ENCODE data around the gene MTIF3. TPM values are rescaled to one million over a fixed set of nuclear protein-coding genes. Genes with fewer than 3 reads are reported as not detected.

MTIF3 gene
- total RNA-seq, 1 donor = 66.1 TPM

DNA sequence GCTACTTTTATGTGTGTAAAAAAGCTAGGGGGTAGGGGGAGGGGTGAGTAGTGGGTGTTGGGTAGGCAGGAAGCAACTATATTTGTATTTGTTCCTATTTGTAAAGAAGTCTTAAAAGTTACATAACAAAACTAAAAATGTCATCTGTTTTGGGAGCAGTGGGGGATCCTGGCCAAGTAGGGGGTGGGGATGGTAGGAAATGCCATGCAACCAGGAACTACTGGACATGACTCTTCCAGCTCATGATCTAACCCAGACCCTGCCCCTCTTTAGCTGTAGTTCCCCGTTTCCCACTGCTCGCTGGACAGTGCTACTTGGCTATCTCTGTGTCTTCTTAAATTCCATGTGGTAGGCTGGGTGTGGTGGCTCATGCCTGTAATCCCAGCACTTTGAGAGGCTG lies 22.7 kb downstream of the MTIF3 start:
- TF ChIP-seq, protein P1, sequence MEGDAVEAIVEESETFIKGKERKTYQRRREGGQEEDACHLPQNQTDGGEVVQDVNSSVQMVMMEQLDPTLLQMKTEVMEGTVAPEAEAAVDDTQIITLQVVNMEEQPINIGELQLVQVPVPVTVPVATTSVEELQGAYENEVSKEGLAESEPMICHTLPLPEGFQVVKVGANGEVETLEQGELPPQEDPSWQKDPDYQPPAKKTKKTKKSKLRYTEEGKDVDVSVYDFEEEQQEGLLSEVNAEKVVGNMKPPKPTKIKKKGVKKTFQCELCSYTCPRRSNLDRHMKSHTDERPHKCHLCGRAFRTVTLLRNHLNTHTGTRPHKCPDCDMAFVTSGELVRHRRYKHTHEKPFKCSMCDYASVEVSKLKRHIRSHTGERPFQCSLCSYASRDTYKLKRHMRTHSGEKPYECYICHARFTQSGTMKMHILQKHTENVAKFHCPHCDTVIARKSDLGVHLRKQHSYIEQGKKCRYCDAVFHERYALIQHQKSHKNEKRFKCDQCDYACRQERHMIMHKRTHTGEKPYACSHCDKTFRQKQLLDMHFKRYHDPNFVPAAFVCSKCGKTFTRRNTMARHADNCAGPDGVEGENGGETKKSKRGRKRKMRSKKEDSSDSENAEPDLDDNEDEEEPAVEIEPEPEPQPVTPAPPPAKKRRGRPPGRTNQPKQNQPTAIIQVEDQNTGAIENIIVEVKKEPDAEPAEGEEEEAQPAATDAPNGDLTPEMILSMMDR (IDR thresholded peaks at IDR 0.05; ENCODE audit: insufficient read depth, low read depth, low read length) = no peak
- DNase-seq (ENCODE audit: low read depth) = no peak
- no peak overlapping the region for H3K4me3 ChIP-seq (ENCODE audit: low read depth, low read length)

DNA sequence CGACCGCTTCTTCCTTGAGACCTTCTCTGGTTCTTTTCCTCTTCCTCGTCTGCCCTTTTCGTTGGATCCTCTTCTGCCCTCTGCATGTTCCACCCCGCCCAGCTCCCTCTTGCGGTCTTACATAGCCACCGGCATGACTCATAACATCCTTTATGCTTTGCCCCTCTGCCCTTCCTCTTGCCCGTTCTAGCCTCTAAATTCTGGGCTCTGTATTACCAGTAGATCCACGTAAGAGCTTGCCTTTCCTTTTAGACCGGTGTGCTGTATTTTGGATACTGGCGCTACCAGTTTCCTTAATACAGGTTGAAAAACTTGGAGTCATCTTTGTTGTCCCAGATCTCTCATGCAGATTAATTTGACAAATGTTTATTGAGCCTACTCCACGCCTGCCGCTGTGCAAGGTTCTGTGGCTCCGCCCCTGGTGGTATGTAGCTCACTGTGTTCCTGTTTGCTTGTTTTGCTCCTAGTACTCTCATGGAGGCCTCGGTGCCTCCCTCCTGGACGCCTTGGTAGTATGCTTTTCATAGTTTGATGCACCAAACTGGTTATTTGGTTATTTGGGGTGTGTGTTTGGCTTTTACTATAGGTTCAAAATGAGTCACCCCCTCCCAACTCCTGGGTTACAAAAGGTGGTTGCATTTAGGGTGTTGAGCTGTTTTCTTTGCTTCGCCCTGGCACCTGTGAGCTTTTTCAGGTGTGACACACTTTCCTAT lies 24.3 kb downstream of the MTIF3 start:
- TF ChIP-seq, protein P1 (IDR thresholded peaks at IDR 0.05; ENCODE audit: insufficient read depth, low read depth, low read length) = peak; percentile 48
- DNase-seq (ENCODE audit: low read depth) = peak; percentile 89
- peak overlapping the region; percentile 75 for H3K4me3 ChIP-seq (ENCODE audit: low read depth, low read length)

DNA sequence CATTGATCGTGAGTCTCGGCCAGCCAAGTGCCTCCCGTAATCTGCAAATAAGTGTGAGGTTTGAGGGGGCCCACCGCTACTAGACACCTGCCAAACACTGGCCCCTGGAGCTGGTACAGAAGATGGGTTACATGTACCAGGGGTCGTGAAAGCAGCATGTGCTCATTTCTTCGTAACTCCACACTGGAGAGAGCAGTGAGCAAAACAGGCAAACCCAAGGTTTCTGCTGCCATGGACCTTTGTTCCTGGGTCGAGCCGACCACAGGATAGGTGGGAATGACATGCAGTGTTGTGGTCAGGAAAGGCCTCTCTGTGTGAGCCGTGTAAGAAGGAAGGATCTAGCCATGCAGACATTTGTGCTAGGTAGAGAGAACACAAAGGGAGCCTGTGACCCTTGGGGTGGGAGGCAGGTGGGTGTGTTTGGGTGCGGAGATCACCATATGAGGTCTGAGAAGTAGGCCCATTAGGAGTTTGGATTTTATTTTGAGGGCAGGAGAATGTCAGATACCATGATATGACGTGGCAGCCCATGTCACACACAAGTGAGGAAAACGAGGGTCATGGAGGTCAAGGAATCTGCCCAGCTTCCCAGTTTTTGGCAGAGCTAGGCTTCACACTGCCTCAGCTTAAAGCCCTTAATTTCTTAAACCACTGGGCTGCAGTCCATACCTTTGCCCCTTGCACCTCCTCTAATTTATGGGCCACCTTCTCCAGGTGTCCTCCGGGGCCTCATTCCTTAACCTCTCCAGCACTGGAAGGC lies 25.0 kb downstream of the MTIF3 start:
- H3K4me3 ChIP-seq (ENCODE audit: low read depth, low read length) = peak overlapping the region; percentile 75
- TF ChIP-seq, protein P1 (IDR thresholded peaks at IDR 0.05; ENCODE audit: insufficient read depth, low read depth, low read length) = no peak
- peak; percentile 6 for DNase-seq (ENCODE audit: low read depth)

DNA sequence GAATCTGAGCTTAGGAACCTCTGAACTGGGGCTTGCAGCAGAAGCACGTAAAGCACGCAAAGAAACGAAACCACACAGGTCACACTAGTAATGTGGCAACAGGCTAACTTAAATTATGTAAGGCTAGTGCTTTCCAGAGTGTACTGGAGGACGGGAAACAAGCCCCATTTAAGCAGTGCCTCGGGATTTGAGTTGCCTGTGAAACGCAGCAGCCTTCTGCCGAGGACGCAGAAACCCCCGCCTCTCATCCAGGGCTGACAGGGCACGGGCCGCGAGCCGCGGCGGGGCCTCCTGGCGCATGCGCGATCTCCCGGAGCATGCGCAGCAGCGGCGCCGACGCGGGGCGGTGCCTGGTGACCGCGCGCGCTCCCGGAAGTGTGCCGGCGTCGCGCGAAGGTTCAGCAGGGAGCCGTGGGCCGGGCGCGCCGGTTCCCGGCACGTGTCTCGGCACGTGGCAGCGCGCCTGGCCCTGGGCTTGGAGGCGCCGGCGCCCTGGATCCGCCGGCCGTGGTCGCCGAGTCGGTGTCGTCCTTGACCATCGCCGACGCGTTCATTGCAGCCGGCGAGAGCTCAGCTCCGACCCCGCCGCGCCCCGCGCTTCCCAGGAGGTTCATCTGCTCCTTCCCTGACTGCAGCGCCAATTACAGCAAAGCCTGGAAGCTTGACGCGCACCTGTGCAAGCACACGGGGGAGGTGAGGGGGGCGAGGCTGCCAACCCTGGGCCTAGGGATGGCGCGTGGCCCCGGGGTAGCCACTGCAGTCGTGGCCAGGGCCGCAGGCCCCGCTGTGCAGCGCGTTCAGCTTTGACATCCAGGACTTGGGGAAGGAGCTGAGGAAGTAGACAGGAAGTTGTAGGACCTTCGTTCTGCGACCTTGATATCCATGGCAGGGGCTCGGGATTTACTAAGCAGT lies 25.9 kb downstream of the MTIF3 start, which contains the start of gene GTF3A:
TSS of gene GTF3A (plus strand) at position 374 of the 912 bp plus-strand sequence.
- peak within 1 kb of the TSS; percentile 75 for H3K4me3 ChIP-seq (ENCODE audit: low read depth, low read length)
- TF ChIP-seq, protein P1 (IDR thresholded peaks at IDR 0.05; ENCODE audit: insufficient read depth, low read depth, low read length) = no peak
- peak; percentile 84 for DNase-seq (ENCODE audit: low read depth)

DNA sequence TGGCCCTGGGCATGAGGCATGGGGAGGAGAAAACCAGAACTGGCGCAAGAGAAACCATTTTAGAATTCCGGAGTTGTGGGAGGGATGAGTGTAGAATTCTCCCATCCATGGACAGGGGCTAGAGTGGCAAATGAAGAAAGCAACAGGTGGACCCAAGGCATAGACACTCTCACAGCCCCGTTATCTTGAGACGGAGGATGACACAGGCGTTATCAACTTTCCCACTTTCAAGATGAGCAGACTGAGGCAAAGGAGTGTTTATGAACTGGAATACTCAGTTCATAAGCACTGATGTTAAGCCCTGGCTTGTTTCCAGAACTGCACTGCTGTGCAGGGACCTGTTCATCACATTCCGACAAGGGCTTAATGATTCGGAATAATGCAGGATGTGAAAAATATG lies 27.0 kb downstream of the MTIF3 start:
- no peak overlapping the region for H3K4me3 ChIP-seq (ENCODE audit: low read depth, low read length)
- DNase-seq (ENCODE audit: low read depth) = no peak

More for the DNA sequence above, 27.0 kb downstream of the MTIF3 start:
- TF ChIP-seq, protein P1 (IDR thresholded peaks at IDR 0.05; ENCODE audit: insufficient read depth, low read depth, low read length) = no peak
